Endothelial cell of umbilical vein (primary cell): ENCODE results near the gene ACE.

Experiments used
- EZH2 ChIP-seq: IDR thresholded peaks from 2 replicates; pipeline ENCODE4 v1.6.1; 2012; ENCODE audit warnings: borderline replicate concordance, low read depth, mild to moderate bottlenecking, moderate library complexity, low read length, inconsistent platforms; ENCODE audit not compliant: severe bottlenecking
- FOS ChIP-seq: IDR thresholded peaks from 2 replicates; pipeline ENCODE4 v1.6.1; 2011; ENCODE audit warnings: mild to moderate bottlenecking, low read length, moderate library complexity, borderline replicate concordance; ENCODE audit not compliant: insufficient read depth
- JUN ChIP-seq: IDR thresholded peaks from 2 replicates; pipeline ENCODE4 v1.6.1; 2011; ENCODE audit warnings: borderline replicate concordance, low read depth; ENCODE audit not compliant: insufficient read length, insufficient read depth
- MAX ChIP-seq: IDR thresholded peaks from 2 replicates; pipeline ENCODE4 v1.6.1; 2011; ENCODE audit not compliant: insufficient read depth, insufficient read length
- POLR2A ChIP-seq: IDR thresholded peaks from 2 replicates; pipeline ENCODE4 v1.6.1; 2012; ENCODE audit warnings: low read depth, mild to moderate bottlenecking, control low read depth, low read length
- POLR2AphosphoS5 ChIP-seq: IDR thresholded peaks from 2 replicates; pipeline ENCODE4 v1.6.1; 2012; ENCODE audit warnings: low read depth, mild to moderate bottlenecking, control low read depth, low read length, moderate library complexity; ENCODE audit not compliant: insufficient read depth
- TF ChIP-seq, protein P1 (sequence below), 2 donors: IDR thresholded peaks; 1 replicate in 1 of 2; 2 replicates in 1 of 2; pipeline ENCODE4 v1.5.1; 2011; ENCODE audit warnings: low read length in 2 of 2, mild to moderate bottlenecking in 2 of 2, moderate library complexity in 2 of 2, control low read depth in 1 of 2, inconsistent platforms in 1 of 2, low read depth in 1 of 2; ENCODE audit not compliant: insufficient read depth in 1 of 2; ENCODE audit errors: extremely low read depth in 1 of 2

DNA sequence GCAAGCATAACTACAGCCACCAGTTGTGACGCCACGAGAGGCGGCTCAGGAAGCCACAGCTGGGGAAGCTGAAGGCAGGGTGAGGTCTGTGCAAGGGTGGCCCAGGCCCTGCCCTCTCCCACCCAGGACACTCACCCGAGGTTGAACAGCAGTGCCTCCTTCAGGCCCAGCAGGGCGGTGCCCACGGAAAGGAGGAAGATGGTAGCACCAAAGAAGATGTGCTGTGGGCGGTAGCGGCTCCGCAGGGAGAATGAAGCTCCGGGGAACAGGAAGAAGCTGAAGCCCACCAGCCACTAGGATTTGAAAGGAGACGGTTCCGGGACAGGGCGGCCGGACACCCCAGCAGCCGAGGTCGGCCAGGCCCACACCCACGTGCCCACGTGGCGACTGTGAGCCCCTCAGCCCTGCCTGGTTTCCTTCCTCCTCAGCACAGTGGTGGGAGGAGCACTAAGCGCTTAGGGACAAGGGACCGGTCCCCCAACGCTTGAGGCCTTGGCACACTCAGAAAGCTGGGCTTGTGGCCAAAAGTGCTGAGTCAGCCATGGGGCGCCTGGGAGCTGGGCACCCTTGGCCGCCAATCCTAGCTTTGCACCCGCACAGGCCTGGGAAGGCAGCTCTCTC lies 41.8 kb upstream of the ACE start:
- TF ChIP-seq JUN (no peak), POLR2AphosphoS5 (no peak), POLR2A (no peak), MAX (no peak), EZH2 (no peak), FOS (no peak)
- TF ChIP-seq, protein P1, sequence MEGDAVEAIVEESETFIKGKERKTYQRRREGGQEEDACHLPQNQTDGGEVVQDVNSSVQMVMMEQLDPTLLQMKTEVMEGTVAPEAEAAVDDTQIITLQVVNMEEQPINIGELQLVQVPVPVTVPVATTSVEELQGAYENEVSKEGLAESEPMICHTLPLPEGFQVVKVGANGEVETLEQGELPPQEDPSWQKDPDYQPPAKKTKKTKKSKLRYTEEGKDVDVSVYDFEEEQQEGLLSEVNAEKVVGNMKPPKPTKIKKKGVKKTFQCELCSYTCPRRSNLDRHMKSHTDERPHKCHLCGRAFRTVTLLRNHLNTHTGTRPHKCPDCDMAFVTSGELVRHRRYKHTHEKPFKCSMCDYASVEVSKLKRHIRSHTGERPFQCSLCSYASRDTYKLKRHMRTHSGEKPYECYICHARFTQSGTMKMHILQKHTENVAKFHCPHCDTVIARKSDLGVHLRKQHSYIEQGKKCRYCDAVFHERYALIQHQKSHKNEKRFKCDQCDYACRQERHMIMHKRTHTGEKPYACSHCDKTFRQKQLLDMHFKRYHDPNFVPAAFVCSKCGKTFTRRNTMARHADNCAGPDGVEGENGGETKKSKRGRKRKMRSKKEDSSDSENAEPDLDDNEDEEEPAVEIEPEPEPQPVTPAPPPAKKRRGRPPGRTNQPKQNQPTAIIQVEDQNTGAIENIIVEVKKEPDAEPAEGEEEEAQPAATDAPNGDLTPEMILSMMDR (IDR thresholded peaks at IDR 0.05; ENCODE audit: extremely low read depth in 1 of 2, insufficient read depth in 1 of 2, low read depth in 1 of 2, low read length in 2 of 2): peak; percentile 23 to 27
